ENCODE results near the gene RLN3.

The RLN3 gene

GRCh38 chr19:14027856-14028450 is at the start of gene RLN3:
Gene RLN3 (plus strand): TSS chr19:14028148. CDS start chr19:14028205, 57 bp downstream.
- no peak for DNase-seq

GRCh38 chr19:13978351-13979243 is 49.4 kb upstream of the RLN3 start:
- DNase-seq: peak; percentile 97

- no peak for DNase-seq
These were observed 48.7 kb upstream of the RLN3 start for GRCh38 chr19:13979244-13979615.

- DNase-seq: no peak
These were observed 48.3 kb upstream of the RLN3 start for GRCh38 chr19:13979686-13980085.

GRCh38 chr19:13980340-13980739 is 47.6 kb upstream of the RLN3 start:
- no peak for DNase-seq

GRCh38 chr19:13981021-13981420 is 46.9 kb upstream of the RLN3 start:
- no peak for DNase-seq

- no peak for DNase-seq
These were observed 46.5 kb upstream of the RLN3 start for GRCh38 chr19:13981467-13981866.

- no peak for DNase-seq
These were observed 45.9 kb upstream of the RLN3 start for GRCh38 chr19:13981988-13982501.

- DNase-seq: no peak
These were observed 45.2 kb upstream of the RLN3 start for GRCh38 chr19:13982773-13983172.

- DNase-seq: peak; percentile 95
These were observed 44.6 kb upstream of the RLN3 start for GRCh38 chr19:13983213-13983889.

- peak; percentile 45 for DNase-seq
These were observed 43.8 kb upstream of the RLN3 start for GRCh38 chr19:13984186-13984585.

GRCh38 chr19:13984875-13985741 is 42.8 kb upstream of the RLN3 start:
- DNase-seq: no peak

GRCh38 chr19:13985771-13986347 is 42.1 kb upstream of the RLN3 start:
- DNase-seq: peak; percentile 92

- DNase-seq: peak; percentile 92
These were observed 41.5 kb upstream of the RLN3 start for GRCh38 chr19:13986348-13986904.

- no peak for DNase-seq
These were observed 40.7 kb upstream of the RLN3 start for GRCh38 chr19:13987101-13987890.

- no peak for DNase-seq
These were observed 38.5 kb upstream of the RLN3 start for GRCh38 chr19:13989487-13989886.

GRCh38 chr19:13990085-13990484 is 37.9 kb upstream of the RLN3 start:
- no peak for DNase-seq

GRCh38 chr19:13992025-13992424 is 35.9 kb upstream of the RLN3 start:
- DNase-seq: no peak

GRCh38 chr19:13993590-13994300 is 34.2 kb upstream of the RLN3 start:
- DNase-seq: no peak

- no peak for DNase-seq
These were observed 32.8 kb upstream of the RLN3 start for GRCh38 chr19:13995017-13995728.
